IMR-90 (cell line): ENCODE results near the gene ATG7.

Experiments
- BHLHE40 ChIP-seq: fragments of 150-350 bp; IDR thresholded peaks from 2 replicates; pipeline ENCODE4 v1.6.1; 2016; ENCODE audit warnings: mild to moderate bottlenecking, low read depth, low read length
- CEBPB ChIP-seq: IDR thresholded peaks from 2 replicates; pipeline ENCODE4 v1.6.1; 2012; ENCODE audit warnings: low read depth, low read length, improper control_type of control experiment
- CHD1 ChIP-seq: IDR thresholded peaks from 2 replicates; pipeline ENCODE4 v1.6.1; 2012; ENCODE audit warnings: low read depth, low read length, improper control_type of control experiment
- CTCF ChIP-seq: conservative IDR thresholded peaks from 2 replicates; pipeline ENCODE4 v1.5.1; 2012; ENCODE audit warnings: mild to moderate bottlenecking, low read depth, low read length, improper control_type of control experiment
- ELK1 ChIP-seq: fragments of 150-350 bp; IDR thresholded peaks from 2 replicates; pipeline ENCODE4 v1.6.1; 2016; ENCODE audit warnings: low read depth, mild to moderate bottlenecking, low read length, moderate library complexity, borderline replicate concordance
- MAZ ChIP-seq: IDR thresholded peaks from 2 replicates; pipeline ENCODE4 v1.6.1; 2012; ENCODE audit warnings: low read depth, mild to moderate bottlenecking, low read length, improper control_type of control experiment, moderate library complexity, borderline replicate concordance
- NFE2L2 ChIP-seq: fragments of 150-350 bp; IDR thresholded peaks from 2 replicates; pipeline ENCODE4 v1.6.1; 2016; ENCODE audit warnings: low read depth, mild to moderate bottlenecking, low read length
- POLR2A ChIP-seq: IDR thresholded peaks from 2 replicates; pipeline ENCODE4 v1.6.1; 2012; ENCODE audit warnings: mild to moderate bottlenecking, low read depth, low read length
- RFX5 ChIP-seq: IDR thresholded peaks from 2 replicates; pipeline ENCODE4 v1.8.0; 2012; ENCODE audit warnings: low read depth, mild to moderate bottlenecking, low read length, moderate library complexity
- USF2 ChIP-seq: fragments of 150-350 bp; IDR thresholded peaks from 2 replicates; pipeline ENCODE4 v1.6.1; 2017; ENCODE audit warnings: mild to moderate bottlenecking, antibody characterized with exemption, low read length, low read depth

GRCh38 chr3:11420066-11420465 is 147.9 kb downstream of the ATG7 start:
- TF ChIP-seq CHD1 (no peak), ELK1 (no peak), CTCF (no peak), NFE2L2 (no peak), POLR2A (no peak), USF2 (no peak), CEBPB (no peak), RFX5 (no peak), BHLHE40 (no peak), MAZ (no peak)
